NCI-H1436 (cell line): ENCODE measurements around the gene STON2.

Source experiments
- DNase-seq: peaks from one replicate; lab custom pipeline; 2025; lab: John Stamatoyannopoulos, UW

Gene STON2

DNA sequence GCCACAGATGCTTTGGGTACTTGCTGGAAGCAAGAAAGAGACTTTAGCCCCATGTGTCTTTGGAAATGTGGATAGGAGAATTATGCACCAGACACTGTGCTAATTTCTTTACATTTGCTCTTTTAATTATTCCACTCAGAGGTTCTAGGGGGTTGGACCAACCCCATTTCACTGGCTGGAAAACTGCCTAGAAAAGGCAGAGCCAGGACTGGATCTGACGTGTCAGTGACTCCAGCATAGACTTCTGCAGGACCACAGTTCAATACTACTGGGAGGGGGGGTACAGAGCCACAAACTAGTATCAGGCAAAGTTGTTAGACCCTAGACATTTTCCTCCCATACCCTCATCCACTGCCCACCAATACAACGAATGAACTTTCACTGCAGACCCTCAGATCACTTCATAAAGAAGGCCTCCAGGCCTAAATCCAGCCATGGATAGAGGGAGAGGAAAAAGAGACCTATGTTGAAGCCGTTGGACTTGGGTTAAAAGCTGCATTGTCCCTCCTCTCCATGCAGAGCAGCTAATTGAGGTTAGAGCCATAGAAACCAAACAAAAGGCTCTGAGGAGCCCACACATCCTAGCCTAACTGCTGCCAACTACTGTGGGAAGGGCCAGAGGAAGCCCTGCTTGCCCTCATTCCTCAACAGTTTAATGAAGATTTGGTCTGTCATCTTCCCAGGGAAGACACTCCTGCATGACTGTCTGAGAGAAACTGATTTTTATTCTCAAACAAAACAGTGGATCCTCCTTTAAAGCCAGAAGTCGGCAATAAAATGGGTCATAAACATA, 68.7 kb downstream of the STON2 start:
- no peak for DNase-seq

DNA sequence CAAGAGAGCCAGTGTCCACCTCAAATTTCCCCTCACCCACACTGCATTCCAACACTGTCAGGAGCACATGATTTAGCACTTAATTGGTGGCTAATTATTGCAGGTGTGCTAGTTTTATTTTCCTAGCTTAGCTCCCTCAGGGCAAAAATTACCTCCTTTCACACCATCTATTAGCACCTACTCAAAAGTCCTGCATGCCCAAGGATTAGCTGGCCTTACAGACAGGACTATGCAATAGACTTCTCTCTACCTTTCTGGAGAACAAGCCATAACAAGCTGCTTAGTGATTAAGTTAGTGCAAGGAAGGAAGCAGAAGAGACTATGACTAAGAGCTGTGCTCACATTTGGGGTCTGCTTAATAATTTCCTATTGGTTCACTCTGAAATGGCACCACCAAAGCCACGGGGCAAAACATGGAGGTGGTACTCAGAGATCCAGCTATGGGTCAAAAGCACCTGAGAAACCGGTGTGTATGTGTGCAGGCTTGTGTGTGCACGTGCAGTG, 69.5 kb downstream of the STON2 start:
- no peak for DNase-seq

DNA sequence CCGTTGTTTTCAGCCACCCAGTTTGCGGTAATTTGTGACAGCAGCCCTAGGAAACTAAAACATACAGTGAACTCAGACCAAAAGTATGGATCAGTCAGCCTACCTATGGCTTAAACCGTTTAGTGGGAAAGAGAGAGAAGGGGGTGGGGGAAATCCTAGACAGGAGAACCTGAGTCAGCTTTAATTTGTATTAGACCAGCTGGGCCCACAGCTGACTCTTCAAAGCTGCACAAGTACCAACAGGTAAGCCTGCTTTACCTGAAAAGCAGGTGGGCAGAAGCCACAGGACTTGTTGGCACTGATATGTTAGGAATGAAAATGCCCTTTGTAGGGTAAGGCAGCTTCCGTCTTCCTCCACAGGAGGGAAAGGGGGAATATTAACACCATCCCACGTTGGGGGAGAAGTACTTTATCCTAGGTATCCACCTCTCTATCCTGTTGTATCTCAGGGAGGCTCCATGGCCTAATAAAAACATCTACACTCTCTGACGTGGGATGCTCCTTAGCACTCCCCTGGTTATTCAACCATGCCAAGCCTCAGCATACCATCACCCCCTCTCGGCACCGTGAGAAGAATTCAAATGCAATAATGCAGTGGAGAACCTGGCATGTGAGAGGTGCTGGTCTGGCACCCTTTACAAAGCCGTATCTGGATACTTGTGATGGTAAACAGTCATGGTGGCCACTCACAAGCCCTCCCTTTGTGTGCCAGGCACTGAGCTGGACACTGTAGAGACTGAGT, 70.3 kb downstream of the STON2 start:
- DNase-seq = no peak

DNA sequence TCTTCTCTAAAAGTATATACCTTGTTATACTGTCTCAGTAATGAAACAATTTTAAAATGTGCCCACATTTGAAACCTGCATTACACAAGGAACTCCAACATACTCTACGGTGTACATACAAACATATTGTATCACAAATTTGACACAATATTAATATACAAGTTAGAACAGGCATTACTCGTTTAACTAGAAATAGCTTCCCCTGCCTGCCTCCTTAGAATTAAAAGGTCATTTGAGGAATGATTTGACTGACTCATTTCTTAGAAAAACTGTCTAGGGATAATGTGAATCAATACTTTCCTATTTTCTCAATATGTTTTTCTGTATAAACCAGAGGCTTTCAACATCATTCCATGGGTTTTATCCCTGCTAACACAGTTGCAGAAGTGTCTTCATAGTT, 73.7 kb downstream of the STON2 start:
- DNase-seq = no peak

DNA sequence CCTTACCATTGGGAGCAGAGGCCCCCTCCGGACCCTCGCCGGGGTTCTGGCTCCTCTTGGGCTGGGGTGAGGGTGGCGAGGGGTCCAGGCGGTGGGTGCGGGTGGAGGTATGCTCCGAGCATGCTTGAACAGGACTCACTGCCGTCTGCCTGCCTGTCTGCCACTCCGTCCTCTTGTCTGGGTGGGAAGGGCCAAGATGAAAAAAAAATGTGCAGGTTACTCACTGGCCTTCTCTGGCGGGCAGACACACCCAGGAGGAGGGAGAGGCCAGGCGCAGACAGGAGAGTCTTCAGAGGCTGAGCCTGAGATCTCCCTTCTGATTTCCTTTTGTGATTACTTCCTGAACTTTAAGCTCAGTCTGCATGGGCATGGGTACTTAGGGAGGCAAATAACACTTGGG, 76.1 kb downstream of the STON2 start:
- peak; percentile 20 for DNase-seq

DNA sequence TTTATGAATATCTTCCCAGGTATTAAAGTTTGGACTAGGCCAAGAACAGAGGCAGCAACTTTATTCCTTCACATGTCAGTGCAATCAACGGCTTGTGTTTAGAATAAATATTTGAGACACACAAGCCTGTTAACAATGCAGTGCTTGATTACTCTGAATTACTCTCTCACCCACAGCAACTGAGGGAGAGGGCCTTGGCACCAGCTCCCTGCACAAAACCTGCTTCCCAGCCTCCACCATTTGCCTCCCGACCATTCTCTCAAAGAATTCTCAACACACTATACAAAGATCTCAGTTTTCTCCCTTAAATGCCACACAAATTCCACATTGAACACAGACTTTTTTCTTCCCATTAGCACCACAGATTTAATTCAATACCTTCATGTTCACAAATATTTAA, 77.0 kb downstream of the STON2 start:
- no peak for DNase-seq

DNA sequence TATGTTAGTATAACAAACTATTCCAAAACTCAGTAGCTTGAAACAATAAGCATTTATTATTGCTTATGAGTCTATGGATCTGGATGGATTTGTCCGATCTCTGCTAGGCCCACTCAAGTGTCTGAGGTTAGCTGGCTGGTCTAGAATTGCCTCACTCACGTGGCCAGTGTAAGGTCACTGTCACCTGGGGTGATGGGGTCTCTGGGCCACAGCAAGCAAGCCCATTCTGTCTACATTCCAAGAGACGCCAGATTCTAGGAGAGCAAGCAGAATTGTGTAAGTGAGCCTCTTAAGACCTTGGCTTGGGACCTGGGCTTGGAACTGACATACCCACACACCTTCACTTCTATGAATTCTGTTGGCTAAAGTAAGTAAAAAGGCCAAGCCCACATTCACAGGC, 80.2 kb downstream of the STON2 start:
- no peak for DNase-seq

DNA sequence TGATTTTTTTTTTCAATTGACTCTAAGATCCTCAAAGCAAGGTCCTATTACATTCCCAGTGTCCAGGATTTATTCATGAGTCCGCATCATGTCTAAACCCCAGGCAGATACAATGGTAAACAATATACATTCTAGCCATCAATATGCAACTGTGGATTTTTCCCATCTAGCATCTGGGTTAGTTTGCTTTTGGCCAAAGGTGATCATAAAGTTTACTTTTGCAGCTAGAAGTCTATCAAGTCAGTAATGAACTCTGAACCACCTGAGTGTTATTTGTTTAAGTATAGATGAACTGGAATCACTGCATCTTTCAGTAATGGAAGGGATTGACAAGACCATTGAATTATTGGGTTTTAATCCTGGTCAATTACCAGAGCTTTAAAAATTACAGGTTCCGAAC, 80.8 kb downstream of the STON2 start:
- DNase-seq = no peak

DNA sequence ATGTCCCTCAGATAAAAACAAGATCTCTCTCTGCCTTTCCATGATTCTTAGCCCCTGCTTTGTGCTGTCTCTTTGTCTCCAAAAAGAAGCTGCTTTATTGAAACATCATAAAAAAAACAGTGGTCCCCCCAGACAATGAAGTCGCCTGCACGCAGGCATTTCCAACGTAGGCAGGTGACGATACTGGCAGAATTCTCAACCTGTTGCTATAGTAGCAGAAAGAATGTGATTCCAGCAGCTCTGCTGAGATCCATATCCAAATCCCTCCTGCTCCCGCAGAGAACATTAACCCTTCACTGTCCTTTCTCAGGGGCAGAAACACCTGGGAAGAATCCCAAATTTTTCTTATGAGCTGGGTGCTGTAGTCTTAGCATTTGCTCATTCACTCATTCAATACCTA, 84.8 kb downstream of the STON2 start:
- no peak for DNase-seq

DNA sequence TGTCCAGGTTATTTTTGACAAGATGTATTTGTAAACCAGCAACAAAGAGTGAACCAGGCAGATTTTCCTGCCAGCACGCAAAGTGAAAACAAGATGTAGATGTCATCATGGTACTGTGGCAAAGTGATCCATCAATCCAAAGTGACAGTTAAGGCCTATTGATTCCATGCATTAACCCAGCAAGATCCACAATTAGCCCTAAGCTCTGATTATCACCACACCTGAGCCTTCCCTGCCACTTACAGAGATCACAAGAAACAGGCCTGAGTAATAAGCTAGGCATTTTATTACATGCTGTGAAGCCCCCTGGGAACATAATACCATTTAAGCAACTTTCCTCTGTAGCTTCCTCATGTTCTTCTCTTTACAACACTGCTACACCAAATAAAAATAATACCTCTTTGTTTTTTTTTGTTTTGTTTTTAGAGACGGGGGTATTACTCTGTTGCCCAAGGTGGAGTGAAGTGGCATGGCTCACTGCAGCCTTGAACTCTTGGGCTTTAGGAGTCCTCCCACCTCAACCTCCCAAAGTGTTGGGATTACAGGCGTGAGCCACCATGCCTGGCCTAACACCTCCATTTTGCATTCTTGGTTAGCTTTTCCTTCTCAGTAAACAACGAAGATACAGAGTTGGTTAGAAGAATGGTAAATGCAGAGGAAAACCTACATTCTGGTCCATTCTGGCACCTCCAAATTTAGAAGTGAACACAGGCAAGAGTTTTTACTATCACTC, 85.5 kb downstream of the STON2 start:
- no peak for DNase-seq

DNA sequence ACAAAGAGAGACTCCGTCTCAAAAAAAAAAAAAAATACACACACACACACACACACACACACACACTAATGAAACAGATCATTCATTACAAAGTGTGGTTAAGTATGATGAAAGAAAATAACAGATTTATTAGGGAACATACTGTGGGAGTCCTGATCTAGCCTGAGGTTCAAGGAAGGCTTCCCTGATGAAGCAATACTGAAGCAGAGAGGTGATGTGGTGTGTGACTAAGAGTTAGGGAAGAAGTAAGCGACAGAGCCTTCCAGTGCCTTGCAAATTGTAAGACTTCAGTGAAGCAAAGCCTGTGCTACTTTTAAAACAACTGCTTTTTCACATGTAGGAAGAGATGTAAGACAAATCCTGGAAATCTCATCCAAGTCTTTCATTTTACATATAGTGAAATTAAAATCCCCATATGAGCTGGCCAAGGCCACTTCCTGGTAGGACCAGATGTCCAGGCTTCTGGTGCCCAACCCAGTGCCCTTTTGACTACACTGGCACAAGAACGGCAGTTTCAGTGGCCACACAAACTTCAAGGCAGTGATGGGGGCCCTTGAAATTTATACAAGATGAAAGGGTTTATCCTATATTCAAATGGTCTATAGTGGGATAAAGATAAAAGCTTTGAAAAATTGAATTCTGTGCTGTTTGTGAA, 86.2 kb downstream of the STON2 start:
- DNase-seq = no peak

DNA sequence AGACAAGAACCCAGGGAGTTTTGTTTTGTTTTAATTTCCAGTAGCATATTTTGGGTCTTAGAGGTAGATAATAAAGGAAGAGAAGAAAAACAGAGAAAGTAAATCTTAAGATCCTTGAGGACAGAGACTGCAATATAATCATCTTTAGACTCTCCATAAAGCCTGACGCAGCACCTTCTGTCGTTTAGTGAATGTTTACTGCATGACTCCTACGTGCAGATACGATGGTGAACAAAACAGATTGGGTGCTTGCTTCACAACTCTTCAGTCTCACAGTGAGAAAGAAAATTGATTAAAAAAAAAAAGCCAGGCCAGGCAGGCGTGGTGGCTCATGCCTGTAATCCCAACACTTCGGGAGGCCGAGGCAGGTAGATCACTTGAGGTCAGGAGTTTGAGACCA, 86.9 kb downstream of the STON2 start:
- DNase-seq = no peak

DNA sequence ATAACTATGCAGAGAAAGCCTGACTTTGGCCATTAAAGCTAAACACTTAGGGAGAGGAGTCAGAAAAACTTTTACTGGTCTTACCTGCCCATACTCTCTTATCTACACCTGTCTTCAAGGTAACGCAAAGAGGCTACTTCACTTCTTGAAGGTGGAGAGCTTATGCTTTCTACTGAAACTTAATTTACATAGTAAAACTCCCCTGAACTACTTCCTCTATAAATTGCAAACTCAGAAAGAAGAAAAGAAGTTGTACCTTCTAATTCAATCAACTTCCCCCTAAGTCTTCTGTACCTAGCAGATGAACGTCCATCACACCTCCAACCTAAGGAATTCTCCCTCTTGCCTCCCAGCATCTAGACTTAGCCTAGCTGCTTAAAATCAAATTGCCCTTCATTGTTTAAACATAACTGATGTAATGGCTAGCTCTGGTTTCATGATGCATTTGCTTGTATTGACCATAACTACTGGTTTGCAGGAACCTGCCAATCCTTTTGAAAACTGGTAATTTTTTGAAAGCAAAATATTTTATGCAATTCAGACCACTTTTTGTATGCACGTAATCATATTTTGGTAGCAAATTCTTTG, 87.7 kb downstream of the STON2 start:
- no peak for DNase-seq

DNA sequence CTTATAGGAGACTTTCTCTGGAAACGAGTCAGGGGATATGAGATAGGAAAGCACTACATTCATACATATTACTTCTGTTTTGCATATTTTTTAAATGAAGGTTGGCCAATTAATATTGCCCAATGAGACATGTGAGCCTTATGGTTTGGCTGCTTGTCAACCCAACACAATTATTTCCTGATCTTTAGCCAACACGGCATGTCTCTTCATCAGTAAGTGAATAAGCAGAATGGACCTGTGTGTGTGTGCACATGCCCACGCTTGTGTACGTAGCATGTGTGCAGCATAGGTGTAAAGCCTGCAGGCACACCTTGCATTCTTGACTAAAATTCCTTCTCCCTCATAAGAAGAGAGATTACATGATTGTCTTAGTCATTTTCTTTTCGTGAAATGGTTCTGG, 88.3 kb downstream of the STON2 start:
- no peak for DNase-seq

DNA sequence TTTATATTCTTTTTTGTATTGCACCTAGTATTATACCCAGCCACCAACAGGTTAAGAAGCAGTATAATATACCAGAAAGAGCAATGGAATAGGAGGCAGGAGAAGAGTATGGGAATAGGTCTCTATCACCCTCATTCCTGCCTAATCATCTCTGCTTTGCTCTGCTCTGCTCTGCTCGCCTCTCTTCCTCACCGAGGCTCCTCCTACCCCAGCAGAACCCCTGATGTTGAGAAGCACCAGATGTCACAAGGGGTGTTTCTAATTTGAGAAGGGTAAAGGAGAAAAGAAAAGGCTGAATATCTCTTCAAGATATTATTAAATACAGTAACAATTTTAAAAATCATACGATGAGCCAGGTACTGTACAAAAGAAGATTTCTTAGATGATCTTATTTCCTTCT, 89.0 kb downstream of the STON2 start:
- DNase-seq = no peak

DNA sequence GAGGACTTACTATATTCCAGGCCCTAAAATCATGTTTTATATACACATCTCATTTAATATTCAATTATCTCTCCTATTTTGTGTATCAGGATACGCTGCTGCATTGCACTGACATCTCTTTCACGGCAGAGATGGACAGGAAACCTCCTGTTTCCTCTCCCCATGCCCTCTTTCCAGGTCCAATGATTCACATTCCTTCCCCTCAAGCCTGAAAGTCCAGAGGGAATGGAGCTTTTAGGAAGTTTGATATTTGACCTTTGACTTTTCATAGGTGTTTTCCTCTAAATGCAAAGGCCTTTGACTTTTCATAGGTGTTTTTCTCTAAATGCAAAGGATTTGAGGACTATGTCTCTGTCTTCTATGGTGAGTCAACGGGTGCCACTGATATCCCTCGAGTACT, 89.5 kb downstream of the STON2 start:
- no peak for DNase-seq

DNA sequence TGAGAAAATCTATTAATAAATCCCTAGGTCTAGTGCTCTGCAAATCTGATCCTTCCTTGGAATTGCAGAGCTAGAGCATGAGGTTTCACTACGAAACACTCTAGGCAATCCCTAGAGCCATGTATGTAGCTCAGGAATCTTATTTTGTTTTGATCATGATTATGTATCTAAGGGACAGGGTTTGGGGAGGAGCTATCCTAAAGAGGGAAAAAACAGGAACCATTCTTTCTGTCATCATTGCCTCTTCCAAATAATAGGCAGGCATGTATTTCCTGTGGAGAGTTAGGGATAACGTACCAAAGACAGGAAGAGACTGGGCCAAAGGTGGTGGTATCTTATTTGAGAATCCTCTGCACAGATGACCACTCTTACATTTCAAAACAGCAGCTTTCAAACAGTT, 90.6 kb downstream of the STON2 start:
- no peak for DNase-seq

DNA sequence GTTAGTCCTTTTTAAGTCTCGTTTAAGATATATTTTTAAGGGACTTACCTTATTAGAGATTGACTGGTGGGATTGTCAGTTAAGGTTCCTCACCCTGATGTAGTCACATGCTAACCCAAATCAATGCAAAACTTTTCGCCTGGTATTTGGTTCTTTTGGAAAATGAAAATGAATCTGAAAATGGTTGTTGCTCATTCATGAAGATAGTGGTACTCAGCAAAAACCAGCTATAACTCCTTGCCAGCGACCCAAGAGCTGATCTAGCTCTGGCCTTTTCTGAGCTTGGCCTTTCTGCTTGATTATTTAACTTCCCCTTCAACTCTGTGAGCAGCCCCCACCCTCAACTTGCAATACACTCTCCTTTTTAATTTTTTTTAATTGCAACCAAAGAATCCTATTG, 94.4 kb downstream of the STON2 start:
- no peak for DNase-seq

DNA sequence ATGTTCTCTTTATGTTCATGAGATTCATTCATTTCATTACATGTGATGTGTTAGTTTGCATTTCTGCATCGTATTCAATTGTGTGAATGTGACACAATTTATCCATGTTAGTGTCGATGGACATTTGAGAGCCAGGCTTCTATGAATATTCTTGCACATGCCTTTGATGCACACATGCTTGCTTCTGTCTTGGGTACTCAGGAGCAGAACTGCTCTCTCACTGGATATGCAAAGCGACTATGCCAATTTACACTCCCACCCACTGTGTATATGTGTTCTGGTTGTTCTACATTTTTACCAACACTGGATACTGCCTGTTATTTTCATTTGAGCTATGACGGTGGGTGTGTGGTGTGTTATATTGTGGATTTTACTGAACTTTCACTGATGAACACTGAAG, 95.1 kb downstream of the STON2 start:
- DNase-seq = no peak

DNA sequence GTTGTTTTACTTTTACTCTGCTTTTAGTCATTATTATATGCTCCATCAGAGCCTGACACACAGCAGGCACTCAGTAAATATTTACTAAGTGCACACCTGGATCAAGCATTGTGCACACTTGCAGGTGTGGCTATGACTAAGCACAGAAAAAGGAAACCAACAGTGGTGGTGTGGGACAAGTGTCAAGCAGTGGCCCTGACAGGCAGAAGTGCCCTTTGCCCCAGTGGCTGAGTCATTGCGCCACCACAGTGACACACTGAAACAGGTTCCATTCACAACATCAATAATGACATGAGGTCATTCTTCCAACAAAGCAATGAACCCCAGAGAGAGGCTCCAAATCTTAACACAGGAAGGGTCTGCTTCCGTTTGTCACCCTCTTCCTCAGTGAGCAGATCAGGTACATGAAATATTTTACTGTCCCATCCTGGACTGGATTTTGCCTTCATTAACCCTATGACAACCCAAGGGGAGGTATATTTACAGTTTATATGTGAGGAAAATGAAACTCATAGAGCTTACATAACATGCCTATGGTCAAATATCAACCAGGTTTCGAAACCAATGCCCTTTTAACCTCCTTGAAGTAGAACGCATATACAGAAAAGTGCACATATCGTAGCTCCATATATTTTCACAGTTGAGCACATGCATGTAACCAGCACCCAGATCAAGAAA, 96.7 kb downstream of the STON2 start:
- DNase-seq = no peak

DNA sequence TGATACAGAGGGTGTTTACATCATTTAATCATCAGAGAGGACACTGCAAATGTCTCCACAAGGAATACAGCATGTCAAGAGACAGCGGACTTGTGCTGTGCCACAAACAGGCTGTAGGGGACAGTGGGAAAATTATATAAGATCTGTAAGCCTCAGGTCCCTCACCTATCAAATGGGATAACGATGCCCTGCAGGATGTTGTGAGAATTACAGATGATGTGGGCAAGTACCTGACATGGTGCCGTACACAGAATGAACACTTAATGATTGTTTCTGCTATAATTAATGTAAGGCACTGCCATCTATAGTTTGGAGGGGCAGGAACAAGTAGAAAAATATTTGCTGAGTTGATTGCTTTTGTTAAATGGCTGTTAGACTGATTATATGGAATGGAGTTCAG, 97.5 kb downstream of the STON2 start:
- no peak for DNase-seq
